Kidney (tissue), 14 donors: ENCODE measurements around the gene ATF7IP2. TPM values are rescaled to one million over a fixed set of nuclear protein-coding genes. Genes with fewer than 3 reads are reported as not detected.

Experiments used
- DNase-seq, 5 donors: peaks; one replicate each; pipeline ENCODE4 v3.0.0-alpha.2; 2013 to 2020
- FAIRE-seq: peaks from 2 replicates; lab custom pipeline; 2012; peaks lifted over from hg19 to GRCh38; lab: Jason Lieb, UNC
- H3K27ac ChIP-seq, 2 donors: one replicate each; pipeline ENCODE4 v1.7.0; 2013; ENCODE audit warnings: low read depth in 2 of 2, low read length in 2 of 2, inconsistent platforms in 1 of 2
- H3K27me3 ChIP-seq: one replicate; pipeline ENCODE4 v1.7.1; 2013; ENCODE audit warnings: low read length, inconsistent platforms; ENCODE audit not compliant: control insufficient read depth, insufficient read depth
- H3K36me3 ChIP-seq, 3 donors: one replicate each; pipeline versions ENCODE4 v1.7.0 to v1.7.1; 2013; ENCODE audit warnings: low read length in 3 of 3, control low read depth in 1 of 3, inconsistent platforms in 1 of 3; ENCODE audit not compliant: insufficient read depth in 3 of 3, control insufficient read depth in 2 of 3
- H3K4me1 ChIP-seq, 3 donors: one replicate each; pipeline versions ENCODE4 v1.7.0 to v1.7.1; 2013; ENCODE audit warnings: low read length in 3 of 3, inconsistent platforms in 1 of 3, low read depth in 1 of 3; ENCODE audit not compliant: control insufficient read depth in 2 of 3, insufficient read depth in 2 of 3
- H3K4me3 ChIP-seq, 3 donors: one replicate each; pipeline versions ENCODE4 v1.7.0 to v1.8.1; 2013; ENCODE audit warnings: low read length in 3 of 3, control low read depth in 1 of 3, inconsistent platforms in 1 of 3
- H3K9ac ChIP-seq, 3 donors: one replicate each; pipeline versions ENCODE4 v1.7.0 to v1.7.1; 2013; ENCODE audit warnings: low read length in 3 of 3, control low read depth in 1 of 3, inconsistent platforms in 1 of 3
- H3K9me3 ChIP-seq, 3 donors: one replicate each; pipeline versions ENCODE4 v1.7.0 to v1.7.1; 2013; ENCODE audit warnings: low read length in 3 of 3, control low read depth in 1 of 3, inconsistent platforms in 1 of 3; ENCODE audit not compliant: control insufficient read depth in 2 of 3, insufficient read depth in 1 of 3
- intact Hi-C: fragments of 100-400 bp; cut with DNase I; formaldehyde crosslinking; loops from one replicate; pipeline ENCODE4 v1.11.1; 2022
- polyA plus RNA-seq: library from polyadenylated mRNA; stranded (reverse); fragments of 350-450 nt; fragmentation: Illumina TruSeq; extraction: RNeasy Lipid Tissue Mini Kit (QIAGEN cat#74804); gene quantifications from one replicate; pipeline ENCODE4 v1.2.3, GENCODE V29; 2014; ENCODE audit warnings: low read depth, low replicate concordance; ENCODE audit not compliant: insufficient read depth
- total RNA-seq: library from RNA; stranded (reverse); fragmentation: NEBNext Ultra II Directional; extraction: Animal tissue kit (Norgen Biotek cat#: 25700); gene quantifications from one replicate; pipeline ENCODE4 v1.2.1, GENCODE V29; 2021
- TF ChIP-seq, protein P1 (sequence below): IDR thresholded peaks from 3 replicates; pipeline ENCODE4 v1.5.1; 2012; ENCODE audit warnings: mild to moderate bottlenecking, moderate library complexity, borderline replicate concordance; ENCODE audit not compliant: insufficient read depth; ENCODE audit errors: extremely low read depth
- donor health status: control.
- donor health status: control.
- donor health status: control.
- donor health status: control.
- donor health status: control.
- donor health status: DM: yes; HTN: yes; CAD: no.
- donor health status: Normal renal cell carcinoma (clear cell type).

ATF7IP2 gene
- total and polyA plus RNA-seq, 2 donors from 2014 or later = 17.1 to 20.2 TPM

DNA sequence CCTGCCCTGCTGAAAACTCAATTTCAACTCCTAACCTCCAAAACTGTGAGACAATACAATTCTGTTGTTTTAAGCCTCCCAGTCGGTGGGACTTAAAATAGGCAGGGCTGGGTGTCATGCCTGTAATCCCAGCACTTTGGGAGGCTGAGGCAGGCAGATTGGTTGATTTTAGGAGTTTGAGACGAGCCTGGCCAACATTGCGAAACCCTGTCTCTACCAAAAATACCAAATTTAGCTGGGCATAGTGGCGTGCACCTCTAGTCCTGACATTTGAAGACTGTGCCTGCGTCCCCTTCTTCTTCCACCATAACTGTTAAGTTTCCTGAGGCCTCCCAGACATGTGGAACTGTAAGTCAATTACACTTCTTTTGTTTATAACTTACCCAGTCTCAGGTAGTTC is 36.0 kb upstream of the ATF7IP2 start:
- no peak overlapping the region for H3K9ac ChIP-seq
- TF ChIP-seq, protein P1, sequence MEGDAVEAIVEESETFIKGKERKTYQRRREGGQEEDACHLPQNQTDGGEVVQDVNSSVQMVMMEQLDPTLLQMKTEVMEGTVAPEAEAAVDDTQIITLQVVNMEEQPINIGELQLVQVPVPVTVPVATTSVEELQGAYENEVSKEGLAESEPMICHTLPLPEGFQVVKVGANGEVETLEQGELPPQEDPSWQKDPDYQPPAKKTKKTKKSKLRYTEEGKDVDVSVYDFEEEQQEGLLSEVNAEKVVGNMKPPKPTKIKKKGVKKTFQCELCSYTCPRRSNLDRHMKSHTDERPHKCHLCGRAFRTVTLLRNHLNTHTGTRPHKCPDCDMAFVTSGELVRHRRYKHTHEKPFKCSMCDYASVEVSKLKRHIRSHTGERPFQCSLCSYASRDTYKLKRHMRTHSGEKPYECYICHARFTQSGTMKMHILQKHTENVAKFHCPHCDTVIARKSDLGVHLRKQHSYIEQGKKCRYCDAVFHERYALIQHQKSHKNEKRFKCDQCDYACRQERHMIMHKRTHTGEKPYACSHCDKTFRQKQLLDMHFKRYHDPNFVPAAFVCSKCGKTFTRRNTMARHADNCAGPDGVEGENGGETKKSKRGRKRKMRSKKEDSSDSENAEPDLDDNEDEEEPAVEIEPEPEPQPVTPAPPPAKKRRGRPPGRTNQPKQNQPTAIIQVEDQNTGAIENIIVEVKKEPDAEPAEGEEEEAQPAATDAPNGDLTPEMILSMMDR = no peak
- peaks cover 0 to 3% (median 0%) of the 10 kb centered on the region in 3 donors for H3K9me3 ChIP-seq
- H3K27me3 ChIP-seq = no peaks in the 10 kb centered on the region
- H3K4me1 ChIP-seq = no peaks in the 10 kb centered on the region
- no peak overlapping the region for H3K4me3 ChIP-seq
- intact Hi-C loops = loop anchor here (10.0 kb wide), 1 partner anchor 55 kb away; no protein-coding TSS in a partner anchor
- FAIRE-seq = no peak
- H3K27ac ChIP-seq = no peak overlapping the region
- no peaks in the 10 kb centered on the region for H3K36me3 ChIP-seq
- no peak for DNase-seq

- Histone ChIP-seq H3K27ac (no peak overlapping the region), H3K27me3 (no peaks in the 10 kb centered on the region), H3K9ac (no peak overlapping the region), H3K4me1 (no peaks in the 10 kb centered on the region), H3K36me3 (no peaks in the 10 kb centered on the region), H3K9me3 (peaks cover 0 to 3% (median 0%) of the 10 kb centered on the region in 3 donors), H3K4me3 (no peak overlapping the region)
- intact Hi-C loops = no loop called here
- FAIRE-seq = no peak
- TF ChIP-seq, protein P1 = no peak
- DNase-seq = no peak
Measured at GRCh38 chr16:10352262-10352661, 33.6 kb upstream of the ATF7IP2 start.

DNA sequence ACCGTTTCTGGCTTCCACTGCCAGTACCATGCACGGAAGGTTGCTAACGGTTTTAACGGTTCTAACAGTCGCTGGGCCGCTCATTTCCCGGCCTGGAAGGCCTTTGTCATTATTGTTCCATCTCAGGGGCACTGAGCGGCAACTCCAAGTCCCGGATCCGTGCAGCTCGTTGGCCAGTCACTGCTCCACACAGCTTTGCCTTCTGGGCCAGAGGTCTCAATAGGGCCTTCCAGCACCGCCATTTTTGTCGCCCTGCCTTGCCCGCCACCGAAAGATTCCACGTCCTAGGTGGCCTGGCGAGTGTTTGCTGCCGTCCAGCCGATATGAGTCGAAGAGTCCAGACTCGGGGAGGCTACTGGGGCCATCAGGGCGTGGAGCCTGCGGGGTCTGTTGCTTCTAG is 30.3 kb upstream of the ATF7IP2 start:
- Histone ChIP-seq H3K27me3 (no peaks in the 10 kb centered on the region), H3K9ac (no peak overlapping the region), H3K27ac (no peak overlapping the region), H3K9me3 (peaks cover 0 to 3% (median 0%) of the 10 kb centered on the region in 3 donors), H3K4me1 (no peaks in the 10 kb centered on the region), H3K4me3 (no peak overlapping the region), H3K36me3 (no peaks in the 10 kb centered on the region)
- TF ChIP-seq, protein P1 = no peak
- FAIRE-seq (no peak), DNase-seq (no peak)
- intact Hi-C loops = no loop called here
